Natural killer cell (primary cell): Measurements from ENCODE around the gene DENND5A. TPM values are rescaled to one million over a fixed set of nuclear protein-coding genes. Genes with fewer than 3 reads are reported as not detected.

Source experiments
- ATAC-seq, 3 donors: fragments of 150-1000 bp in 2 of 3; fragments of 200-7000 bp in 1 of 3; cut with Tn5 transposase; 1 replicate in 1 of 3; 2 replicates in 2 of 3; pipeline ENCODE4 v1.10.0; 2021; ENCODE audit warnings: mild to moderate bottlenecking in 2 of 3, moderate library complexity in 2 of 3
- DNase-seq, 2 donors: peaks; one replicate each; pipeline versions ENCODE4 v3.0.0 to v3.0.0-alpha.2; 2013 to 2021; ENCODE audit warnings: mixed read lengths in 1 of 2
- H3K27ac ChIP-seq: one replicate; pipeline ENCODE4 v1.5.1; 2013; ENCODE audit warnings: mild to moderate bottlenecking, low read length
- H3K27me3 ChIP-seq: one replicate; pipeline ENCODE4 v1.6.1; 2013; ENCODE audit warnings: low read length; ENCODE audit not compliant: control insufficient read depth, insufficient read depth
- H3K36me3 ChIP-seq: one replicate; pipeline ENCODE4 v1.6.1; 2013; ENCODE audit warnings: low read length; ENCODE audit not compliant: control insufficient read depth, insufficient read depth
- H3K4me1 ChIP-seq: one replicate; pipeline ENCODE4 v1.6.1; 2013; ENCODE audit warnings: low read length; ENCODE audit not compliant: control insufficient read depth, insufficient read depth
- H3K4me3 ChIP-seq: one replicate; pipeline ENCODE4 v1.5.1; 2013; ENCODE audit warnings: low read length
- H3K9me3 ChIP-seq: one replicate; pipeline ENCODE4 v1.6.1; 2013; ENCODE audit warnings: low read length; ENCODE audit not compliant: control insufficient read depth, insufficient read depth
- H3K27ac Mint-ChIP-seq, 2 donors: one replicate each; pipeline ENCODE4 v1.8.0; 2022; ENCODE audit warnings: mild to moderate bottlenecking in 2 of 2, mixed read lengths in 2 of 2, moderate library complexity in 1 of 2
- H3K27me3 Mint-ChIP-seq, 2 donors: one replicate each; pipeline ENCODE4 v1.8.0; 2022; ENCODE audit warnings: low read depth in 2 of 2, mixed read lengths in 2 of 2
- H3K36me3 Mint-ChIP-seq: one replicate; pipeline ENCODE4 v1.8.0; 2022; ENCODE audit warnings: mixed read lengths
- H3K4me1 Mint-ChIP-seq, 2 donors: one replicate each; pipeline ENCODE4 v1.8.0; 2022; ENCODE audit warnings: mixed read lengths in 2 of 2
- H3K4me3 Mint-ChIP-seq: one replicate; pipeline ENCODE4 v1.8.0; 2022; ENCODE audit warnings: mild to moderate bottlenecking, moderate library complexity, mixed read lengths
- H3K9me3 Mint-ChIP-seq, 2 donors: one replicate each; pipeline ENCODE4 v1.8.0; 2022; ENCODE audit warnings: mixed read lengths in 2 of 2
- WGBS: methylation state at CpG from one replicate; pipeline ENCODE4 v1.1.7; 2013; ENCODE audit warnings: missing lambda C conversion rate; ENCODE audit not compliant: insufficient coverage; 5-methylcytosine and 5-hydroxymethylcytosine counted together
- intact Hi-C: fragments of 100-400 bp; cut with micrococcal nuclease; formaldehyde crosslinking; loops from one replicate; pipeline ENCODE4 v1.14.2; 2022
- total RNA-seq, 4 donors: library from RNA; stranded (reverse); fragments of 120-200 nt in 1 of 4; gene quantifications; one replicate each; pipeline versions ENCODE4 v1.2.3 to v1.2.4, GENCODE V29; 2013 to 2022
- TF ChIP-seq, protein P1 (sequence below): fragments of 200-600 bp; IDR thresholded peaks from one replicate; pipeline ENCODE4 v1.8.0; 2022; ENCODE audit warnings: antibody characterized with exemption

DENND5A gene
- total RNA-seq, 3 donors from 2014 or later (not counting 1 experiment from before 2014, with no cell fraction given), result 23.8 to 42.5 (median 38.7) TPM

DNA sequence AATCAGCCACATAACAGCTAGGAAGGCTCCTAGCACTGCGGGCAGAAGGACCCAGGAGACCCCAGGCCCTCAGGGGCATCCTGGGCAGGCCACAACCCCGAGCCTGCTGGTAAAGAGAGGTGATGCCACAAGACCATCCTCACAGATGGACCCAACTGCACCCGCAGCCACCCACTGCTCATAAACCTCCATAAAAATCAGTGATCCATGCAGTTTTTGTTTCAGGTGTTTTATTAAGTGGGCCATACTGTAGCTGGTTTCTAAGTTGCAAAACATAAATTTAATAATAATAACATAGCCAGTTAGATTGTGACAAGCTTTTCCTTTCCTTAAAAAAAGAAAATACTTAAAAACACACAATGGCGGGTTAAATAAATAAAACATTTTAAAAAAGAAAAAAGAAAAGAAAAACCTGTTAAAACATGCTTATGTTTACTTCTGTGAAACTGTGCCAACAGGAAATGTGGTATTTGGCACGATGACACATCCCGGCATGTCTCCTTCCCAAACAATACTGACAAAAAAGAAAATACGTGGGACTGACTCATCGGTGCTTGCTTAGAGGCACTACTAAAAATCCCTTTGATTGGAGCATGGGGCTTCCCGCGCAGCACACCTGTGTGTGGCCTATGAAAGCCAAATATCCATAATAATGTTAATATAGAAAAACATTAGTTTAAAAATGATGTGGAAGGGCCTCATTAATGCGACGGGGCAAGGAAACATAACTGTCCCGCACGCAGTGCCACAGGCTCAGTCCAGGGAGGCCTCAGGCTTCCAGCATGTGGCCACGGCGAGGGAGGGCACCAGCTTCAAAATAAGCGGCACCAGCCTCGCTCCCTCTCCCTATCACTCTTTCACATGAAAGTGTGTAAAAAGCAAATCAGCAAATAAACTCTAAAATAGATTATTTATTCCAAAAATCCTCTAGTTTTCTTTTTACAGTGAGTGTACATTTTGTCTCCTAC lies 126.3 kb downstream of the DENND5A start:
- no peak overlapping the region for H3K4me3 Mint-ChIP-seq
- no peaks in the 10 kb centered on the region for H3K36me3 Mint-ChIP-seq
- TF ChIP-seq, protein P1, sequence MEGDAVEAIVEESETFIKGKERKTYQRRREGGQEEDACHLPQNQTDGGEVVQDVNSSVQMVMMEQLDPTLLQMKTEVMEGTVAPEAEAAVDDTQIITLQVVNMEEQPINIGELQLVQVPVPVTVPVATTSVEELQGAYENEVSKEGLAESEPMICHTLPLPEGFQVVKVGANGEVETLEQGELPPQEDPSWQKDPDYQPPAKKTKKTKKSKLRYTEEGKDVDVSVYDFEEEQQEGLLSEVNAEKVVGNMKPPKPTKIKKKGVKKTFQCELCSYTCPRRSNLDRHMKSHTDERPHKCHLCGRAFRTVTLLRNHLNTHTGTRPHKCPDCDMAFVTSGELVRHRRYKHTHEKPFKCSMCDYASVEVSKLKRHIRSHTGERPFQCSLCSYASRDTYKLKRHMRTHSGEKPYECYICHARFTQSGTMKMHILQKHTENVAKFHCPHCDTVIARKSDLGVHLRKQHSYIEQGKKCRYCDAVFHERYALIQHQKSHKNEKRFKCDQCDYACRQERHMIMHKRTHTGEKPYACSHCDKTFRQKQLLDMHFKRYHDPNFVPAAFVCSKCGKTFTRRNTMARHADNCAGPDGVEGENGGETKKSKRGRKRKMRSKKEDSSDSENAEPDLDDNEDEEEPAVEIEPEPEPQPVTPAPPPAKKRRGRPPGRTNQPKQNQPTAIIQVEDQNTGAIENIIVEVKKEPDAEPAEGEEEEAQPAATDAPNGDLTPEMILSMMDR, result no peak
- no peak overlapping the region for H3K4me3 ChIP-seq
- peaks cover 0 to 6% of the 10 kb centered on the region in 2 donors for H3K4me1 Mint-ChIP-seq
- intact Hi-C loops, result loop anchor here (5.0 kb wide), 1 partner anchor 122 kb away; no protein-coding TSS in a partner anchor
- H3K9me3 ChIP-seq, result no peaks in the 10 kb centered on the region
- H3K36me3 ChIP-seq, result peaks cover 33% of the 10 kb centered on the region
- H3K4me1 ChIP-seq, result no peaks in the 10 kb centered on the region
- DNase-seq (peak in 1 of 2 donors; percentile 32), ATAC-seq (no peak)
- no peak overlapping the region for H3K27ac Mint-ChIP-seq
- WGBS, result 72% methylated on average over 14 of the region's 18 CpGs
- H3K27ac ChIP-seq, result no peak overlapping the region
- no peaks in the 10 kb centered on the region for H3K9me3 Mint-ChIP-seq
- no peaks in the 10 kb centered on the region for H3K27me3 ChIP-seq
- H3K27me3 Mint-ChIP-seq, result no peaks in the 10 kb centered on the region

DNA sequence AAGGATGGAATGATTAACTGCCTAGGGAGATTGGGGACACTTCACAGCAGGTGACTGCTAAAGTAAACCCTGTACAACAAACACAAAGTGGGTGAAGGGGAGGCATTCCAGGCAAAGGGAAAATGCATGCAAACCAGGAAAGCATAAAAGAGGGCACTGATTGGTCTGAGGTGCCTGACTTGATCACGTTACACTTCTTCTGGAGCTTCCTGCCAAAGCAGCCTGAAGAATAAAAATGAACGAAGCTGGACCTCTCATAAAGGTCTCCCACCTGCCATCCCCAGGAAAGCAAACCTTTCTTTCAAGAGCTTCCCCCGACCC lies 127.1 kb downstream of the DENND5A start:
- Histone ChIP-seq H3K36me3 (peaks cover 25% of the 10 kb centered on the region), H3K27me3 (no peaks in the 10 kb centered on the region), H3K4me1 (no peaks in the 10 kb centered on the region), H3K9me3 (no peaks in the 10 kb centered on the region), H3K27ac (no peak overlapping the region), H3K4me3 (no peak overlapping the region)
- Mint-ChIP-seq H3K9me3 (no peaks in the 10 kb centered on the region), H3K4me3 (no peak overlapping the region), H3K27me3 (no peaks in the 10 kb centered on the region), H3K4me1 (peaks cover 0 to 6% of the 10 kb centered on the region in 2 donors), H3K36me3 (no peaks in the 10 kb centered on the region), H3K27ac (no peak overlapping the region)
- no peak for DNase-seq
- TF ChIP-seq, protein P1, result peak; percentile 14
- 86% methylated on average over 3 of the region's 3 CpGs for WGBS
- intact Hi-C loops, result loop anchor here (5.0 kb wide), 1 partner anchor 121 kb away; no protein-coding TSS in a partner anchor
- peak in 1 of 3 donors; percentile 12 for ATAC-seq

DNA sequence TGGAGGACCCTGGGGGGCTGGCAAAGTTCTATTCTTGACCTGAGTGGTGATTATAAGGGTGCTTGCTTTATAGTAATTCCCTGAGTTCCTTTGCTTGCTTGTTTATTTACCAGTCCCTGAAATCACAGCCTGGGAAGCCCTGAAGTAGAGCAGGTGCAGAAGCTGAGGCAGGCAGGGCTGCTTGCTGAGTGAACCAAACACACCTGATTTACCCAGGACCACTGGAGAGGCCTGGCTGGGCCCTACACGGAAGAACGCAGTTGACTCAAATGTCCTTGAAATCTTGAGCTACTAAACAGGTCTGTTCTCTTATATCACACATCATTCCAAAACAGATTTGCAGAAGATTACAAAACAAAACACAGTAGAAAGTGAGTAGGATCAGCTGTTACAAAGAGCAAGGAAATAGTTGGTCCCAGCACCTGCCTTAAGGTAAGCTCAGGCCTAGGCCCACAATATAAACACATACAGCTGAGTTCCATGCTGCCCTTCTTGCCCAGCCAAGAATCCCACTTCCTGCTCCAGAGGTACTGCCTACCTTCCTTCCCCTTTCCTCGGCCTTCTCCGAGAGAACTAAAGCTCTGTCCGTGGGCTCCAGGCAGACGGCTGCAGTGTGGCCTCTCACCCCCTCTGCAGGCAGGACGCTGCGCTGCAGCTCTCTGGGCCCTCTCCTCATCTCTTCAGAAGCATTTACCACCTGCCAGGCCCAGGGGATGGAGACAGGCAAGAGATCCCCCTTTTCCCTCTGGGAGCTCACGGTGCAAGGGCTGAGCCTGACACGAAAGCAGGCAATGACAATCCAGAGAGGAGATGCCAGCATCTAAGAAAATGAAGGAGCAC lies 127.6 kb downstream of the DENND5A start:
- TF ChIP-seq, protein P1, result peak; percentile 81
- Mint-ChIP-seq H3K4me1 (peaks cover 0 to 6% of the 10 kb centered on the region in 2 donors), H3K27ac (no peak overlapping the region), H3K4me3 (no peak overlapping the region), H3K36me3 (no peaks in the 10 kb centered on the region), H3K9me3 (no peaks in the 10 kb centered on the region), H3K27me3 (no peaks in the 10 kb centered on the region)
- intact Hi-C loops, result loop anchor here (2.0 to 5.0 kb wide), 2 partner anchors 120 to 223 kb away; no protein-coding TSS in a partner anchor
- peak; percentile 82 to 99 (median 98) for ATAC-seq
- Histone ChIP-seq H3K27ac (no peak overlapping the region), H3K4me3 (no peak overlapping the region), H3K4me1 (no peaks in the 10 kb centered on the region), H3K36me3 (peaks cover 20% of the 10 kb centered on the region), H3K9me3 (no peaks in the 10 kb centered on the region), H3K27me3 (no peaks in the 10 kb centered on the region)
- 35% methylated on average over 10 of the region's 10 CpGs for whole genome bisulfite sequencing
- peak; percentile 56 to 76 for DNase-seq
